OCI-LY1 (cell line): Measurements from ENCODE around the gene BRME1.

Experiments used
- H2AFZ ChIP-seq: fragments of 200-600 bp; sonication (generic), shearing (Covaris generic); 2 replicates; pipeline ENCODE4 v1.6.0; 2014; ENCODE audit warnings: antibody characterized with exemption, mild to moderate bottlenecking, low read length
- H3F3A ChIP-seq: fragments of 200-600 bp; sonication (generic), shearing (Covaris generic); 2 replicates; pipeline ENCODE4 v1.6.0; 2014; ENCODE audit warnings: mild to moderate bottlenecking, antibody characterized with exemption, low read length, moderate library complexity; ENCODE audit not compliant: insufficient read depth
- H3K27ac ChIP-seq: fragments of 200-600 bp; sonication (generic); 2 replicates; pipeline ENCODE4 v1.5.1; 2014; ENCODE audit warnings: low read length, mixed run types, mild to moderate bottlenecking, low read depth; ENCODE audit not compliant: poor library complexity, severe bottlenecking
- H3K27me3 ChIP-seq: fragments of 200-600 bp; sonication (generic); 2 replicates; pipeline ENCODE4 v1.6.0; 2014; ENCODE audit warnings: antibody characterized with exemption, mild to moderate bottlenecking, low read length, moderate library complexity; ENCODE audit not compliant: insufficient read depth
- H3K36me3 ChIP-seq: fragments of 200-600 bp; sonication (generic); 2 replicates; pipeline ENCODE4 v1.6.1; 2014; ENCODE audit warnings: mild to moderate bottlenecking, antibody characterized with exemption, low read length, moderate library complexity, mixed read lengths; ENCODE audit not compliant: insufficient read depth
- H3K4me1 ChIP-seq: fragments of 200-600 bp; sonication (generic); 2 replicates; pipeline ENCODE4 v1.5.1; 2014; ENCODE audit warnings: mild to moderate bottlenecking, low read length, moderate library complexity; ENCODE audit not compliant: insufficient read depth, severe bottlenecking
- H3K4me2 ChIP-seq: fragments of 200-600 bp; sonication (generic), shearing (Covaris generic); 2 replicates; pipeline ENCODE4 v1.6.1; 2014; ENCODE audit warnings: low read length
- H3K4me3 ChIP-seq: fragments of 200-600 bp; sonication (generic); 2 replicates; pipeline ENCODE4 v1.5.1; 2014; ENCODE audit warnings: low read length, low read depth, mild to moderate bottlenecking, mixed read lengths; ENCODE audit not compliant: poor library complexity, severe bottlenecking
- H3K79me2 ChIP-seq: fragments of 200-600 bp; shearing (Covaris generic); 2 replicates; pipeline ENCODE4 v1.6.1; 2016; ENCODE audit warnings: mixed run types, low read length, mixed read lengths; ENCODE audit not compliant: insufficient read depth
- H3K9ac ChIP-seq: fragments of 200-600 bp; sonication (generic), shearing (Covaris generic); 2 replicates; pipeline ENCODE4 v1.6.1; 2014; ENCODE audit warnings: mild to moderate bottlenecking, low read length, mixed read lengths
- H3K9me2 ChIP-seq: fragments of 200-600 bp; sonication (generic), shearing (Covaris generic); 2 replicates; pipeline ENCODE4 v1.6.1; 2014; ENCODE audit warnings: low read depth, mild to moderate bottlenecking, low read length, mixed read lengths
- H3K9me3 ChIP-seq: fragments of 200-600 bp; shearing (Covaris generic); 2 replicates; pipeline ENCODE4 v1.6.1; 2014; ENCODE audit warnings: low read length, mixed read lengths
- H4K20me1 ChIP-seq: fragments of 200-600 bp; sonication (generic), shearing (Covaris generic); 2 replicates; pipeline ENCODE4 v1.6.0; 2016; ENCODE audit warnings: mild to moderate bottlenecking, low read length; ENCODE audit not compliant: insufficient read depth
- CTCF ChIP-seq: fragments of 200-600 bp; sonication (generic), shearing (Covaris generic); IDR thresholded peaks from 2 replicates; pipeline ENCODE4 v1.5.1; 2017; ENCODE audit warnings: mild to moderate bottlenecking, antibody characterized with exemption, low read length, moderate library complexity, mixed read lengths
- EZH2 ChIP-seq: fragments of 200-600 bp; sonication (generic), shearing (Covaris generic); IDR thresholded peaks from 2 replicates; pipeline ENCODE4 v1.8.0; 2017; ENCODE audit warnings: borderline replicate concordance, mixed run types, mild to moderate bottlenecking, antibody characterized with exemption, low read length, moderate library complexity, mixed read lengths

The BRME1 gene

GRCh38 chr19:13906521-13906904, 596 bp upstream of the BRME1 start:
- no peaks in the 10 kb centered on the region for H3K9me2 ChIP-seq
- H3K27ac ChIP-seq, result no peak overlapping the region
- H3K27me3 ChIP-seq, result no peaks in the 10 kb centered on the region
- no peaks in the 10 kb centered on the region for H3F3A ChIP-seq
- peaks cover 12% of the 10 kb centered on the region for H3K4me1 ChIP-seq
- H2AFZ ChIP-seq, result no peak overlapping the region
- H3K36me3 ChIP-seq, result peaks cover 16% of the 10 kb centered on the region
- peak overlapping the region; percentile 85 for H3K4me2 ChIP-seq
- H4K20me1 ChIP-seq, result no peaks in the 10 kb centered on the region
- peak overlapping the region; percentile 76 for H3K9ac ChIP-seq
- TF ChIP-seq EZH2, result no peak
- no peak for TF ChIP-seq CTCF
- peak overlapping the region; percentile 73 for H3K4me3 ChIP-seq
- H3K9me3 ChIP-seq, result no peaks in the 10 kb centered on the region
- H3K79me2 ChIP-seq, result no peaks in the 10 kb centered on the region

- H3K36me3 ChIP-seq, result no peaks in the 10 kb centered on the region
- no peak overlapping the region for H3K27ac ChIP-seq
- TF ChIP-seq CTCF (peak; percentile 64), EZH2 (no peak)
- H4K20me1 ChIP-seq, result no peaks in the 10 kb centered on the region
- no peak overlapping the region for H3K4me3 ChIP-seq
- peaks cover 12% of the 10 kb centered on the region for H3K4me1 ChIP-seq
- H3K27me3 ChIP-seq, result no peaks in the 10 kb centered on the region
- H2AFZ ChIP-seq, result peak overlapping the region; percentile 97; the same call in 1 of the 2 replicates
- H3K9me2 ChIP-seq, result no peaks in the 10 kb centered on the region
- no peaks in the 10 kb centered on the region for H3K79me2 ChIP-seq
- H3K4me2 ChIP-seq, result no peak overlapping the region
- H3K9ac ChIP-seq, result no peak overlapping the region
- no peaks in the 10 kb centered on the region for H3K9me3 ChIP-seq
- no peaks in the 10 kb centered on the region for H3F3A ChIP-seq
Measured at GRCh38 chr19:13902993-13903555, 2.8 kb downstream of the BRME1 start.

GRCh38 chr19:13899912-13900584, 5.9 kb downstream of the BRME1 start:
- Histone ChIP-seq H3F3A (no peaks in the 10 kb centered on the region), H3K27me3 (no peaks in the 10 kb centered on the region), H3K27ac (no peak overlapping the region), H3K79me2 (no peaks in the 10 kb centered on the region), H2AFZ (no peak overlapping the region), H3K9me2 (no peaks in the 10 kb centered on the region), H3K9ac (no peak overlapping the region), H4K20me1 (no peaks in the 10 kb centered on the region), H3K9me3 (no peaks in the 10 kb centered on the region), H3K4me1 (no peaks in the 10 kb centered on the region), H3K4me3 (no peak overlapping the region), H3K36me3 (no peaks in the 10 kb centered on the region), H3K4me2 (no peak overlapping the region)
- TF ChIP-seq CTCF (no peak), EZH2 (no peak)
